Stimulated activated CD4-positive, alpha-beta T cell treated with anti-CD3 and anti-CD28 coated beads, Interleukin-4, amount 100 ng/mL, for 4 hours (primary cell): ENCODE results near the gene CFD.
"Not testable (repeated sequence)": the region's sequence is repeated elsewhere in the genome, so short reads cannot be mapped to it uniquely, and the experiment has no call there.

Experiments
- DNase-seq, 2 experiments: peaks; one replicate each; pipeline ENCODE4 v3.0.0-alpha.2; 2020

CFD gene

GRCh38 chr19:858868-859843, at the start of gene CFD:
Gene CFD, plus strand, starts transcription at chr19:859664. Its CDS starts 26 bp downstream, at chr19:859690.
- DNase-seq, result no peak

- DNase-seq, result no peak
These were observed 49.2 kb upstream of the CFD start for GRCh38 chr19:810077-810855.

DNA sequence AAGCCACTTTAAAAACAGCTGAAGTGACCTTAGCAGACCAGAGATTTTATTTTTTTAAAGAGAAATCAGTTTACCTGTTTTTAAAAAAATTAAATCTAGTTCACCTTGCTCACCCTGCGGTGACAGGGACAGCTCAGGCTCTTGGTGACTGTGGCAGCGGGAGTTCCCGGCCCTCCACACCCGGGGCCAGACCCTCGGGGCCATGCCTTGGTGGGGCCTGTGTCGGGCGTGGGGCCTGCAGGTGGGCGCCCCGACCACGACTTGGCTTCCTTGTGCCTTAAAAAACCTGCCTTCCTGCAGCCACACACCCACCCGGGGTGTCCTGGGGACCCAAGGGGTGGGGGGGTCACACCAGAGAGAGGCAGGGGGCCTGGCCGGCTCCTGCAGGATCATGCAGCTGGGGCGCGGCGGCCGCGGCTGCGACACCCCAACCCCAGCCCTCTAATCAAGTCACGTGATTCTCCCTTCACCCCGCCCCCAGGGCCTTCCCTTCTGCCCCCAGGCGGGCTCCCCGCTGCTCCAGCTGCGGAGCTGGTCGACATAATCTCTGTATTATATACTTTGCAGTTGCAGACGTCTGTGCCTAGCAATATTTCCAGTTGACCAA, 48.5 kb upstream of the CFD start:
- DNase-seq, result no peak

GRCh38 chr19:811506-812048, 47.9 kb upstream of the CFD start:
- DNase-seq, result no peak

DNA sequence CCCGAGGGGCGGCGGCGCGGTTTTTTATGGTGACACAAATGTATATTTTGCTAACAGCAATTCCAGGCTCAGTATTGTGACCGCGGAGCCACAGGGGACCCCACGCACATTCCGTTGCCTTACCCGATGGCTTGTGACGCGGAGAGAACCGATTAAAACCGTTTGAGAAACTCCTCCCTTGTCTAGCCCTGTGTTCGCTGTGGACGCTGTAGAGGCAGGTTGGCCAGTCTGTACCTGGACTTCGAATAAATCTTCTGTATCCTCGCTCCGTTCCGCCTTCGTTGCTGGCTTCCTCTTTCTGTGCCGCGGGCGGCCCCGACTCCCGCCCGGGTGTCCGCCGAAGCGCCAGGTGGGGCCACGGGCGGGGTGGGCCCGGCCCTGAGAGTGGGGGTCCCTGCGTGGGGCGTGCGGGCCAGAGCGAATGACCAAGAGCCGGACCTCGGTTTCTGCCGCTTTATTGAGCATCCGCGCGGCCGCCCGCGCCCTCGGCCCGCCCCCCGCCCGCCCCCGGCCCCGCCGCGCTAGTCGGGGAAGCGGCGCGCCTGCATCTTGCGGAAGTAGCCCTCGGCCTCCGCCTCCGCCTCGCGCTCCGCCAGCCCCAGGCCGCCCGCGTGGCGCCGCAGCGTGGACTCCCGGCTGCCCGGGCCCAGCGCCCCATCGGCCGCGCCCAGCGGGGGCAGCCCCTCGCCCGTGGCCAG, 47.3 kb upstream of the CFD start:
- no peak for DNase-seq

DNA sequence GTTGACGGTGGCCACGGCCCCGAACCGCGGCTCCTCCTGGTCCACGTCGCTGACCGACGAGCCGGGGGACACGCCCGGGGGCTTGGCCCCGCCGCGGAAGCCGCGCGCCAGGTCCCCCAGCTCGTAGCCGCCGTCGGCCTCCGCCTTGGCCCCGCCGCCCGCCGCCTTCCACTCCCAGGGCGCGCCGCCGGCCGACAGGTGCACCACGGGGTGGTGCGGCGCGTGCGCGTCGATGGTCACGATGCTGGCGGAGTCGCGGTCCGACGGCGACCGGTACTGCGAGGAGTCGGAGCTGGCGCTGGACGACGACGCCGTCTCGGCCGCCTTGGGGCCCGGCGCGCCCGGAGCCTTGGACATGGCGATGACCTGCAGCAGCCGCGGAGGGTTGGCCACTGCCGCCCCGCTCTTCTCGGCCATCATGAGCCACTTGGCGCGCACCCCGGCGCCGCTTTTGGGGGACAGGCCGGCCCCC, 46.7 kb upstream of the CFD start:
- no peak for DNase-seq

DNA sequence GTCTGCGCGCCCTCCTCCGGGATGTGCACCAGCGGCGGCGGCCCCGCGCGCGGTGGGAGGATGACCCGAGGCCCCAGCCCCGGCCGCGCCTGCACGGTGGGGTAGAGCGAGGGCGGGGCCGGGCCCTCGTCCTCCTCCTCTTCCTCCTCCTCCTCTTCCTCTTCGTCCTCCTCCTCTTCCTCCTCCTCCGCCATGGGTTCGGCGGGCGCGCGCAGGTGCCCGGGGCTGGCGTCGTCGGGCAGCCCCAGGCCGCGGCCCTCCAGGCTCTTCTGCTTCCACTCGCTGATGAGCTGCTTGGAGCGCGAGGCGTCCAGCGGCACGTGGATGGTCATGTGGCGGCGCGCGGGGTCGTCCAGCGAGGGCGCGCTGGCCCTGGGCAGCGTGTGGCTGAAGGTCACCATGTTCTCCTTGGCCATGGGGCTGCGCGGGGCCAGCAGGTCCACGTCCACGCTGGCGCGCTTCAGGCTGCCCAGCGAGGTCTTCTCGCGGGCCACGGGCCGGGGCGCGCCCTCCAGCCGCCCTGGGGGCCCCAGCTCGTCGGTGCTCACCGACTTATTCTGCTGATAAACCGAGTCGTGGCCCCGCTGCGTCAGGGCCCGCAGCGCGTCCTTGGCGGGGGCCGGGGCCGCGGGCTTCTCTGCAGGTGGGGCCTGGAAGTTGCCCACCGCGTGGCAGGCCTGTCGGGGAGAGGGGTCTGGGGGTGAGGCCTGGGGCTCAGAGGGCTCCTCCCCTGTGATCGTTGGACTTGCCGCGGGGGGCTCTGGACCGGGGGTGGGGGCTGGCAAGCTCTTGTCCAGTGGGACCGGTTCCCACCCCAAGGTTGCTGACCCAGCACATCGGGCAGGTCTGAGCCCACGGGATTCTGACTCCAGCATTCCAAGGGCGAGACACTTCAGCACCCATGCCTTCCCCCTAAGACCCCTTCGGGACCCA, 46.0 kb upstream of the CFD start:
- DNase-seq, result no peak

DNA sequence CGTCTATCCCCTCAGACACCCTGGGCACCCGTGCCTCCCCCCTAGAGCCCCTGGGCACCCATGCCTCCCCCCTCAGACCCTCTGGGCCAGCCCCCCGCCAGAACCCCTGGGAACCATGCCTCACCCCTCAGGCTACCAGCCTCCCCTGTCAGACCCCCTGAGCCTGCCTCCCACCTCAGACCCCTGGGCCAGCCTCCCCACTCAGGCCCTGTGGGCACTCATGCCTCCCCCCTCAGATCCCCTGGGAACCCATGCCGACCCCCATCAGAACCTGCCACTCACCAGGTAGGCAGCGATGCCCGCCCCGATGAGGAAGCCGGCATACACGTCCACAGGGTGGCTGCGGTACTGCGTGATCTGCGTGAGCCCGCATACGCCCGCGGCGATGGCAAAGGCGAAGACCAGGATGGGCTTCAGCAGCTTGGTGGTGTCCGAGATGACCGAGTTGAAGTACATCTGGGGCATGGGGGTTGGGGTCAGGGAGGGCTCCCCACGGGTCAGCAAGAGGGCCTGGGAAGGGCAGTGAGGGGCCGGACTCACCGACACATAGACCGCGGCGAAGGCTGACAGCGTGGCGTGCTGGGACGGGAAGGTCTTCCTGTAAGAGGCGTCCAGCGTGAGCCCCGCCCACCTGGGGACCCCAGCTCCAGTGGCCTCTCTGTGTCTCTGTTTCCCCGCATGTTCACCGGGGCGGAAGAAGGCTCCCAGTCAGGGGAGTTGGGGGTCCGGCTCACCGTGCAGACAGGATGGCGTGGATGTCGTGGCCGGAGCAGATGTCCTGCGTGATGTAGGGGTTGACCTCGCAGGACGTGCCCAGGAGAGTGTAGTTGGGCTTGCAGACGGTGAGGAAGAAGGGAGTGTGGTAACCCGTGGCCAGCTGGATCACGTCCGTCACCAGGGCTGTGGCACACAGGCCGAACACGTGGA, 45.0 kb upstream of the CFD start:
- peak in 1 of 2 experiments; percentile 9 for DNase-seq

DNA sequence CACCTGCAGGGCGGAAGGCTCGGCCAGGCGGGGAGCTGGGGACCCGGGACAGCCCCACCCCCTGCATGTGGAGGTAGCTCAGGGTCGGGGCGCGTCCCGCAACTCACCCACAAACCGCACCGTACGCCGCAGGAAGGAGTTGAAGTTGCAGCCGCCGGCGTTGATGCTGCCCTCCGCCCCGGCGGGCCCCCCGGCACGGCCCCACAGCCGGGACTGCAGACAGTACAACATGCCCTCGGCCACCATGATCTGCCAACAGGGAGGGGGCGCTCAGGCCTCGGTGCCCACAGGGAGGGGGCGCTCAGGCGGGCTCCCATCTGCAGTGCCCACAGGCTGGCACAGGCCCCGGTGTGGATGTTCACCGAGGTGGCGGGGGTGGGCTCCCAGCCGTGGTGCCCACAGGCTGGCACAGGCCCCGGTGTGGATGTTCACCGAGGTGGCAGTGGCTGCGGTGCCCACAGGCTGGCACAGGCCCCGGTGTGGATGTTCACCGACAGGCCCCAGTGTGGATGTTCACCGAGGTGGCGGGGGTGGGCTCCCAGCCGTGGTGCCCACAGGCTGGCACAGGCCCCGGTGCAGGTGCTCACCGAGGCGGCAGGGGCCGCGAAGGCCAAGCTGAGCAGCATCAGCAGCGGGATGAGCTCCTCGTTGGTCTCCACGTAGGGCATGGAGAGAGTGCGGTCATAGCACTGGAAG, 44.2 kb upstream of the CFD start:
- DNase-seq, result no peak

- no peak for DNase-seq
These were observed 43.5 kb upstream of the CFD start for GRCh38 chr19:815775-816499.

- DNase-seq, result no peak
These were observed 43.0 kb upstream of the CFD start for GRCh38 chr19:816500-816857.

- not testable (repeated sequence) for DNase-seq
These were observed 39.3 kb upstream of the CFD start for GRCh38 chr19:820212-820611.

GRCh38 chr19:821231-821824, 38.1 kb upstream of the CFD start:
- DNase-seq, result no peak

DNA sequence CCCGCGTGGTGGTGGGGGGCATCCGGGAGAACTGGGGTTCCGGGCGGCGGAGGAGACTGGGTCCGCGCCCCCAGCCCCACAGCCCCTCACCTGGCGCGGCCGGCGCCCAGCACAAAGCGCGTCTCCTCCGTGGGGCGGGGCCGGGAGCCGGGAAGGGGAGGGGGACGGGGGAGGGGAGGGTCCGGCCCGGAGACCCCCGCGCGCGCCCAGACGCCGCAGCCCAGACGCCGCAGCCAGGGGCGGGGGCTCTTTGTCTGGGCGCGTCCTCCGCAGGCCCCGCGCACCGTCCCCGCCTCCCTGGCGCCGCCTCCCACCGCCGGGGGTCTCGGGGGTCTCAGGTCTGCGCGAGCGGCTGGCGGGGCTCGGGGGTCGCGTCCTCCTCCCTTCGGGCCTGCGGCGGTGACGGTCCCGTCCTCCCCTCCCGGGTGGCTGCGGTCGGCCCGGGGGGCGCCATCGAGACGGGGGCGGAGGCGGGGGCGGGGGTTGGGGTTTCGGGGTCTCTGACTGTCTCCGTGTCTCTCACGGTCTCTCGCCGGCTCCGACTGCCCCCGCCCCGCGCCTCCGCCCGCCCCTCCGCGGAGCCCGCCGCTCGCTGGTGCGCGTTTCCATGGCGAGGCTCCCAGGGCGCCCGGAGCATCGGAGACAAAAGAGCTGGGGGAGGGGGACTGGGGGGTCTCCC, 37.5 kb upstream of the CFD start, which contains the start of gene PLPPR3:
PLPPR3 (minus strand) TSS at position 131 of the 679 bp plus-strand sequence. CDS start 396 bp downstream, outside the sequence.
- no peak for DNase-seq

DNA sequence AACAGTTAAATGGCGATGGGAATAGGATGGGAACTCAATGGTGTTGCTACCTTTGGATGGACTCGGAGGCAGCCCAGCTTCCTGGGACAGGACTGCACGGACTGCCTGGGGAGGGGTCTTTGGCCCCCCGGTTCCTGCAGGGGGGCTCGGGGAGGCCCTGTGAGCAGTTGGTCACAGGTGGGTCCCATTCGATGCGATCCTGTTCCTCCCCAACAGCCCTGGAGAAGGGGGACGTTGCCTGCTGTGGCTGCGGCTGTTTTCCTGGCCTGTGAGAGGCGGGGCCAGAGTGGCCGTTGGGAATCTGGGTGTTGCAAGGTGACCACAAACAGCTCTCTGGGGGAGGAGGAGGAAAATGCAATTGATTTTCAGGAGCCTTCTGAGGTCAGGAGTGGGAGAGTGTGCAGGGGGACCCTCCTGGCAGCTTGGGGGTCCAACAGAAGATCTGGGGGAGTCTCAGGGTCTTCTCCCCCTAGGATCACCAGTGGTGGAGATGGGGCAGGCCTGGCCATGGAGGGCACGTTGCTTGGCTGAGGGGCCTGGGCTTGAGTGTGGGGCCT, 35.8 kb upstream of the CFD start:
- no peak for DNase-seq

DNA sequence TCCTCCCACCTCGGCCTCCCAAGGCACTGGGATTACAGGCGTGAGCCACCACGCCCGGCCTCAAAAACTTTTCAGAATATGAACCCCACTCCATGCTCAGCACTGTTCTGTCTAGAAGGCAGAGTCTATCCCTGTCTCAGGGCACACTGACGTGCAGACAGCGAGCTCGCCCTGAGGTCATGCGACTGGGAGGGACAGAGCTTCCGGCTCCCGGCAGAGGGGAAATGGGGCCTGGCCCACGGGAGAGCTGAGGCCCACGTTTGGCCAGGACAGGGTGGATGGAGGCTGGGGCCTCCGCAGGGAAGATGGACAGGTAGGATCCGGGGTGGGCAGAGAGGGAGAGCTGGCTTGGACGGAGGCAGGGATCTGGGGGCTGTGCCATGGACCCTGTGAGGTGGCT, 34.6 kb upstream of the CFD start:
- no peak for DNase-seq
